HepG2 (cell line): ENCODE data around the gene MTHFD2. TPM values are rescaled to one million over a fixed set of nuclear protein-coding genes. Genes with fewer than 3 reads are reported as not detected.

Experiments used
- ATAC-seq: fragments of 200-7000 bp; cut with Tn5 transposase; 3 replicates; pipeline ENCODE4 v1.9.1; 2020; ENCODE audit warnings: mild to moderate bottlenecking, moderate library complexity
- BruUV-seq: library from RNA; stranded (reverse); fragments of 400-500 nt; replicated peaks from 2 replicates; lab custom pipeline; 2021; lab: Mats Ljungman, UMichigan
- CTCF ChIA-PET: fragments of 300-600 bp; formaldehyde crosslinking; extraction: SDS; loops from one replicate; lab custom pipeline; 2021; ENCODE audit warnings: low total read pairs, inconsistent platforms, low intra/inter-chr PET ratio; lab: Yijun Ruan, JAX
- POLR2A ChIA-PET: fragments of 350-600 bp; sonication (Branson Sonifier 250); formaldehyde crosslinking; loops from one replicate; lab custom pipeline; 2020; ENCODE audit warnings: antibody characterized with exemption, inconsistent platforms; lab: Yijun Ruan, JAX
- DNase-seq: peaks from one replicate; pipeline ENCODE4 v3.0.0-alpha.2; 2015; ENCODE audit warnings: low spot score
- FAIRE-seq: peaks from 3 replicates; lab custom pipeline; 2011; peaks lifted over from hg19 to GRCh38; lab: Jason Lieb, UNC
- H2AFZ ChIP-seq: one replicate; pipeline ENCODE4 v1.6.1; 2011; ENCODE audit warnings: low read length, inconsistent platforms
- H3K27ac ChIP-seq: fragments of 300-600 bp; 3 replicates; pipeline ENCODE4 v1.8.0; 2011; ENCODE audit warnings: mixed run types, mild to moderate bottlenecking, mixed read lengths, low read length, inconsistent platforms; ENCODE audit not compliant: insufficient read depth; ENCODE audit errors: extremely low read length
- H3K27me3 ChIP-seq, 2 experiments: fragments of 200-600 bp in 1 of 2; 2 replicates in 1 of 2; 3 replicates in 1 of 2; pipeline versions ENCODE4 v1.6.0 to v1.8.0; 2011; ENCODE audit warnings: low read length in 2 of 2, mild to moderate bottlenecking in 2 of 2, moderate library complexity in 2 of 2, inconsistent platforms in 1 of 2; ENCODE audit not compliant: insufficient read depth in 2 of 2, control insufficient read depth in 1 of 2
- H3K36me3 ChIP-seq, 2 experiments: fragments of 200-600 bp in 1 of 2; replicated peaks in 1 of 2; 2 replicates in 1 of 2; 3 replicates in 1 of 2; pipeline versions ENCODE4 v1.5.1 to v1.8.0; 2011; ENCODE audit warnings: low read length in 2 of 2, inconsistent platforms in 1 of 2; ENCODE audit not compliant: insufficient read depth in 2 of 2, control insufficient read depth in 1 of 2
- H3K4me1 ChIP-seq: 2 replicates; pipeline ENCODE4 v1.5.1; 2012; ENCODE audit warnings: low read length, inconsistent platforms; ENCODE audit not compliant: insufficient read depth
- H3K4me2 ChIP-seq: 2 replicates; pipeline ENCODE4 v1.6.0; 2011; ENCODE audit warnings: low read depth, low read length, inconsistent platforms
- H3K4me3 ChIP-seq, 3 experiments: fragments of 200-600 bp in 1 of 3; sonication (generic), shearing (Covaris generic) in 1 of 3; replicated peaks in 1 of 3; 2 replicates each; pipeline ENCODE4 v1.5.1; 2011 to 2016; ENCODE audit warnings: low read length in 3 of 3, inconsistent platforms in 2 of 3, low read depth in 2 of 3, mild to moderate bottlenecking in 2 of 3, control low read depth in 1 of 3, mixed read lengths in 1 of 3; ENCODE audit not compliant: insufficient read depth in 1 of 3
- H3K79me2 ChIP-seq: one replicate; pipeline ENCODE4 v1.6.1; 2011; ENCODE audit warnings: low read length, inconsistent platforms; ENCODE audit not compliant: insufficient read depth
- H3K9ac ChIP-seq: 2 replicates; pipeline ENCODE4 v1.6.0; 2011; ENCODE audit warnings: mild to moderate bottlenecking, low read depth, low read length, inconsistent platforms; ENCODE audit not compliant: insufficient read depth
- H3K9me3 ChIP-seq: 2 replicates; pipeline ENCODE4 v1.5.1; 2012; ENCODE audit warnings: mild to moderate bottlenecking, low read length
- H4K20me1 ChIP-seq: 2 replicates; pipeline ENCODE4 v1.6.0; 2011; ENCODE audit warnings: inconsistent platforms, mild to moderate bottlenecking, low read length, moderate library complexity; ENCODE audit not compliant: insufficient read depth
- CEBPG ChIP-seq: IDR thresholded peaks from 2 replicates; pipeline ENCODE4 v1.6.1; 2016
- KAT7 ChIP-seq: IDR thresholded peaks from 2 replicates; pipeline ENCODE4 v1.6.1; 2018; ENCODE audit warnings: borderline replicate concordance, missing compliant biosample characterization
- KDM5B ChIP-seq: sonication (generic); formaldehyde crosslinking; IDR thresholded peaks from 2 replicates; pipeline ENCODE4 v1.4.0; 2020; ENCODE audit warnings: missing genetic modification reagents, mild to moderate bottlenecking, borderline replicate concordance
- RXRA ChIP-seq: sonication (generic); formaldehyde crosslinking; IDR thresholded peaks from 2 replicates; pipeline ENCODE4 v1.5.1; 2020; ENCODE audit warnings: missing genetic modification reagents
- SALL1 ChIP-seq: sonication (generic); formaldehyde crosslinking; IDR thresholded peaks from 2 replicates; pipeline ENCODE4 v1.8.0; 2022; ENCODE audit warnings: mild to moderate bottlenecking, missing genetic modification reagents
- TEAD3 ChIP-seq: optimal IDR thresholded peaks from 2 replicates; pipeline ENCODE3; 2016; ENCODE audit warnings: borderline replicate concordance
- ZMYM3 ChIP-seq: sonication (generic); formaldehyde crosslinking; IDR thresholded peaks from 2 replicates; pipeline ENCODE4 v1.5.1; 2020; ENCODE audit warnings: mild to moderate bottlenecking, missing genetic modification reagents
- ZNF768 ChIP-seq: sonication (generic); formaldehyde crosslinking; IDR thresholded peaks from 2 replicates; pipeline ENCODE4 v1.4.0; 2020; ENCODE audit warnings: missing genetic modification reagents
- WGBS: methylation state at CpG from one replicate; pipeline ENCODE4 v1.1.6; 2017; ENCODE audit warnings: low lambda C conversion rate; 5-methylcytosine and 5-hydroxymethylcytosine counted together
- in situ Hi-C: cut with HindIII; loops from 2 replicates; pipeline ENCODE4 v1.10.0; 2017; ENCODE audit warnings: low pct_unique_long_range_greater_than_20kb; ENCODE audit not compliant: extremely low pct_ligation_motif_present
- intact Hi-C: fragments of 100-400 bp; cut with micrococcal nuclease; formaldehyde crosslinking; loops from one replicate; pipeline ENCODE4 v1.10.0; 2022; ENCODE audit not compliant: unreplicated experiment
- polyA plus RNA-seq, 8 experiments: library from polyadenylated mRNA; depleted of rRNA in 3 of 8; stranded (reverse) in 7 of 8; unstranded in 1 of 8; fragments of >200 nt; fragmentation: Illumina TruSeq in 4 of 8; extraction: Trizol in 4 of 8; gene quantifications; 2 replicates each; pipeline versions ENCODE4 v1.2.1 to v1.2.3, GENCODE V29; 2011 to 2016; ENCODE audit warnings: low read depth in 4 of 8, missing spikeins in 1 of 8, mixed read lengths in 1 of 8; ENCODE audit not compliant: insufficient read depth in 1 of 8
- total RNA-seq, 5 experiments: library from RNA; depleted of rRNA; stranded (reverse); fragments of >200 nt; fragmentation: Illumina TruSeq; extraction: Trizol; gene quantifications; 2 replicates each; pipeline ENCODE4 v1.2.3, GENCODE V29; 2016; ENCODE audit warnings: low read depth in 1 of 5
- TF ChIP-seq, protein P1 (sequence below): sonication (generic); formaldehyde crosslinking; IDR thresholded peaks from 2 replicates; pipeline ENCODE4 v1.8.1; 2023; ENCODE audit warnings: missing genetic modification reagents, mild to moderate bottlenecking, borderline replicate concordance
- TF ChIP-seq, protein P2 (sequence below): sonication (generic); formaldehyde crosslinking; IDR thresholded peaks from 2 replicates; pipeline ENCODE4 v1.5.1; 2020; ENCODE audit warnings: mild to moderate bottlenecking, missing genetic modification reagents, moderate library complexity
- TF ChIP-seq, protein P3 (sequence below): IDR thresholded peaks from 2 replicates; pipeline ENCODE4 v1.6.1; 2016; ENCODE audit warnings: control low read depth
- TF ChIP-seq, protein P4 (sequence below): sonication (generic); formaldehyde crosslinking; IDR thresholded peaks from 2 replicates; pipeline ENCODE4 v1.5.1; 2020; ENCODE audit warnings: mild to moderate bottlenecking, moderate library complexity, missing genetic modification reagents

The MTHFD2 gene
- total and polyA plus RNA-seq, 2 of the 13 experiments (the other 11 are each of a cell fraction or from before 2014, with no cell fraction given): 188 to 269 TPM

DNA sequence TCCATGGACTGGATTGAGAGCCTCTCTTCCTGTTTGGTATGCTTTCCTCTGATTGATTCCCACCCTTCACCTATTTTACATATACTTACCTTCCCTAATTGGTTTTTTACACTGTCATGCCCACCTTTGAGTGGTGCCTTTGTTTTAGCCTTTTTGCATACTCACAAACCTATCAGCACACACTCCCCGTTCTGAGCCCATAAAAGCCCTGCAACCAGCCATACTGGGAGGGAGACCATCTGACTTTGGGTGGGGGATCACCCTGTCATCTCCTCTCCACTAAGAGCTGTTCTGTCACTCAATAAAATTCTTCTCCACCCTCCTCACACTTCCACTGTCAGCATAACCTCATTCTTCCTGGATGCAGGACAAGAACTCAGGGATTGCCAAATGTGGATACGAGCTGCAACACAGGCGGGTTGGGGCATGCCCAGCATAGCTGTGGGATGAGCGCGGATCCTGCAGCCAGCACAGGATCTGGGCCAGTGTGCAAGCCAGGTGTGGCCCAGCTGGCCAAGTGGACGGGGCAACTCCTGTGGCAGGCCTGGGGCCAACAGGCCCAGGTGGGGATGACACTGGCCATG lies 10.3 kb upstream of the MTHFD2 start:
- Histone ChIP-seq H3K4me3 (peak overlapping the region in 1 of 3 experiments; percentile 45; a peak in 2 of 6 replicates), H3K27ac (no peak overlapping the region), H3K9me3 (no peaks in the 10 kb centered on the region), H4K20me1 (no peaks in the 10 kb centered on the region), H3K27me3 (no peaks in the 10 kb centered on the region), H3K4me1 (peaks cover 29% of the 10 kb centered on the region), H3K9ac (peak overlapping the region; percentile 7; the same call in 1 of the 2 replicates), H3K36me3 (no peaks in the 10 kb centered on the region), H3K4me2 (peak overlapping the region; percentile 71), H3K79me2 (no peaks in the 10 kb centered on the region), H2AFZ (peak overlapping the region; percentile 37)
- in situ Hi-C loops: no loop called here
- POLR2A ChIA-PET: interaction anchor here (1.4 to 1.8 kb wide), 2 partner anchors 9 to 10 kb away, joined by 11 to 20 read pairs; partner anchors contain the start of genes MOB1A and MTHFD2
- 0 out of 2 replicates have a peak, but pooled peaks have one; percentile 13 for TF ChIP-seq SALL1
- TF ChIP-seq, protein P1, sequence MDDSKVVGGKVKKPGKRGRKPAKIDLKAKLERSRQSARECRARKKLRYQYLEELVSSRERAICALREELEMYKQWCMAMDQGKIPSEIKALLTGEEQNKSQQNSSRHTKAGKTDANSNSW (CRISPR knock-in tag): no peak
- TF ChIP-seq, protein P2, sequence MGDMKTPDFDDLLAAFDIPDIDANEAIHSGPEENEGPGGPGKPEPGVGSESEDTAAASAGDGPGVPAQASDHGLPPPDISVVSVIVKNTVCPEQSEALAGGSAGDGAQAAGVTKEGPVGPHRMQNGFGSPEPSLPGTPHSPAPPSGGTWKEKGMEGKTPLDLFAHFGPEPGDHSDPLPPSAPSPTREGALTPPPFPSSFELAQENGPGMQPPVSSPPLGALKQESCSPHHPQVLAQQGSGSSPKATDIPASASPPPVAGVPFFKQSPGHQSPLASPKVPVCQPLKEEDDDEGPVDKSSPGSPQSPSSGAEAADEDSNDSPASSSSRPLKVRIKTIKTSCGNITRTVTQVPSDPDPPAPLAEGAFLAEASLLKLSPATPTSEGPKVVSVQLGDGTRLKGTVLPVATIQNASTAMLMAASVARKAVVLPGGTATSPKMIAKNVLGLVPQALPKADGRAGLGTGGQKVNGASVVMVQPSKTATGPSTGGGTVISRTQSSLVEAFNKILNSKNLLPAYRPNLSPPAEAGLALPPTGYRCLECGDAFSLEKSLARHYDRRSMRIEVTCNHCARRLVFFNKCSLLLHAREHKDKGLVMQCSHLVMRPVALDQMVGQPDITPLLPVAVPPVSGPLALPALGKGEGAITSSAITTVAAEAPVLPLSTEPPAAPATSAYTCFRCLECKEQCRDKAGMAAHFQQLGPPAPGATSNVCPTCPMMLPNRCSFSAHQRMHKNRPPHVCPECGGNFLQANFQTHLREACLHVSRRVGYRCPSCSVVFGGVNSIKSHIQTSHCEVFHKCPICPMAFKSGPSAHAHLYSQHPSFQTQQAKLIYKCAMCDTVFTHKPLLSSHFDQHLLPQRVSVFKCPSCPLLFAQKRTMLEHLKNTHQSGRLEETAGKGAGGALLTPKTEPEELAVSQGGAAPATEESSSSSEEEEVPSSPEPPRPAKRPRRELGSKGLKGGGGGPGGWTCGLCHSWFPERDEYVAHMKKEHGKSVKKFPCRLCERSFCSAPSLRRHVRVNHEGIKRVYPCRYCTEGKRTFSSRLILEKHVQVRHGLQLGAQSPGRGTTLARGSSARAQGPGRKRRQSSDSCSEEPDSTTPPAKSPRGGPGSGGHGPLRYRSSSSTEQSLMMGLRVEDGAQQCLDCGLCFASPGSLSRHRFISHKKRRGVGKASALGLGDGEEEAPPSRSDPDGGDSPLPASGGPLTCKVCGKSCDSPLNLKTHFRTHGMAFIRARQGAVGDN (CRISPR knock-in tag): peak; percentile 51
- peak; percentile 38; the same call in 1 of the 2 replicates for TF ChIP-seq RXRA (CRISPR knock-in tag)
- TF ChIP-seq, protein P3, sequence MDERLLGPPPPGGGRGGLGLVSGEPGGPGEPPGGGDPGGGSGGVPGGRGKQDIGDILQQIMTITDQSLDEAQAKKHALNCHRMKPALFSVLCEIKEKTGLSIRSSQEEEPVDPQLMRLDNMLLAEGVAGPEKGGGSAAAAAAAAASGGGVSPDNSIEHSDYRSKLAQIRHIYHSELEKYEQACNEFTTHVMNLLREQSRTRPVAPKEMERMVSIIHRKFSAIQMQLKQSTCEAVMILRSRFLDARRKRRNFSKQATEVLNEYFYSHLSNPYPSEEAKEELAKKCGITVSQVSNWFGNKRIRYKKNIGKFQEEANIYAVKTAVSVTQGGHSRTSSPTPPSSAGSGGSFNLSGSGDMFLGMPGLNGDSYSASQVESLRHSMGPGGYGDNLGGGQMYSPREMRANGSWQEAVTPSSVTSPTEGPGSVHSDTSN (CRISPR knock-in tag): no peak
- TF ChIP-seq CEBPG (CRISPR knock-in tag): 0 out of 2 replicates have a peak, but pooled peaks have one; percentile 19
- peak; percentile 70; the same call in 1 of the 2 replicates for TF ChIP-seq ZNF768 (CRISPR knock-in tag)
- TF ChIP-seq KDM5B (CRISPR knock-in tag): peak; percentile 22; the same call in 1 of the 2 replicates
- 0 out of 2 replicates have a peak, but pooled peaks have one; percentile 21 for TF ChIP-seq ZMYM3 (CRISPR knock-in tag)
- TF ChIP-seq, protein P4, sequence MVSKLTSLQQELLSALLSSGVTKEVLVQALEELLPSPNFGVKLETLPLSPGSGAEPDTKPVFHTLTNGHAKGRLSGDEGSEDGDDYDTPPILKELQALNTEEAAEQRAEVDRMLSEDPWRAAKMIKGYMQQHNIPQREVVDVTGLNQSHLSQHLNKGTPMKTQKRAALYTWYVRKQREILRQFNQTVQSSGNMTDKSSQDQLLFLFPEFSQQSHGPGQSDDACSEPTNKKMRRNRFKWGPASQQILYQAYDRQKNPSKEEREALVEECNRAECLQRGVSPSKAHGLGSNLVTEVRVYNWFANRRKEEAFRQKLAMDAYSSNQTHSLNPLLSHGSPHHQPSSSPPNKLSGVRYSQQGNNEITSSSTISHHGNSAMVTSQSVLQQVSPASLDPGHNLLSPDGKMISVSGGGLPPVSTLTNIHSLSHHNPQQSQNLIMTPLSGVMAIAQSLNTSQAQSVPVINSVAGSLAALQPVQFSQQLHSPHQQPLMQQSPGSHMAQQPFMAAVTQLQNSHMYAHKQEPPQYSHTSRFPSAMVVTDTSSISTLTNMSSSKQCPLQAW: 0 out of 2 replicates have a peak, but pooled peaks have one; percentile 29
- TF ChIP-seq KAT7 (CRISPR knock-in tag): no peak
- TF ChIP-seq TEAD3 (CRISPR knock-in tag): peak; percentile 66
- BruUV-seq: no TSS peak
- ATAC-seq (peak; percentile 72), DNase-seq (peak; percentile 33), FAIRE-seq (no peak)
- WGBS: 16% methylated on average over 6 of the region's 6 CpGs
- CTCF ChIA-PET: no interaction called here
- intact Hi-C loops: no loop called here
